Measurements from ENCODE around the gene PUSL1.

- no peak for TF ChIP-seq POLR2A (IDR thresholded peaks at IDR 0.05; ENCODE audit: low read length)
- TF ChIP-seq GATA1 (IDR thresholded peaks at IDR 0.05; ENCODE audit: low read depth, low read length), result no peak
Observed at GRCh38 chr1:1356796-1357401, 48.5 kb downstream of the PUSL1 start.

Data from erythroblast (primary cell).